Stimulated activated CD4-positive, alpha-beta T cell treated with anti-CD3 and anti-CD28 coated beads, Interleukin-1b, Interleukin-23, amount 100 ng/mL, for 4 hours (primary cell): Measurements from ENCODE around the gene DGCR2.
"Not testable (repeated sequence)": the region's sequence is repeated elsewhere in the genome, so short reads cannot be mapped to it uniquely, and the experiment has no call there.

ENCODE experiments used
- DNase-seq, 2 donors: peaks; one replicate each; pipeline ENCODE4 v3.0.0-alpha.2; 2020; ENCODE audit warnings: low read depth in 2 of 2

DGCR2 gene

GRCh38 chr22:19030889-19031252, 91.3 kb downstream of the DGCR2 start:
- DNase-seq, result not testable (repeated sequence)

- not testable (repeated sequence) for DNase-seq
Observed at GRCh38 chr22:19030226-19030888, 91.9 kb downstream of the DGCR2 start.

- DNase-seq, result not testable (repeated sequence)
Observed at GRCh38 chr22:19029113-19030103, 92.8 kb downstream of the DGCR2 start.

GRCh38 chr22:19028060-19028455, 94.2 kb downstream of the DGCR2 start:
- DNase-seq, result not testable (repeated sequence)

- DNase-seq, result not testable (repeated sequence)
Observed at GRCh38 chr22:19027371-19028059, 94.7 kb downstream of the DGCR2 start.

GRCh38 chr22:19026080-19026479, 96.1 kb downstream of the DGCR2 start:
- not testable (repeated sequence) for DNase-seq

- not testable (repeated sequence) for DNase-seq
Observed at GRCh38 chr22:19024956-19025489, 97.2 kb downstream of the DGCR2 start.

- not testable (repeated sequence) for DNase-seq
Observed at GRCh38 chr22:19023931-19024330, 98.3 kb downstream of the DGCR2 start.

GRCh38 chr22:19022755-19023154, 99.5 kb downstream of the DGCR2 start:
- DNase-seq, result no peak

GRCh38 chr22:19019679-19020032, 102.6 kb downstream of the DGCR2 start:
- no peak for DNase-seq

GRCh38 chr22:19019029-19019678, 103.1 kb downstream of the DGCR2 start:
- no peak for DNase-seq

- no peak for DNase-seq
Observed at GRCh38 chr22:19018256-19018655, 104.0 kb downstream of the DGCR2 start.

- no peak for DNase-seq
Observed at GRCh38 chr22:19016081-19016766, 106.0 kb downstream of the DGCR2 start.

- DNase-seq, result no peak
Observed at GRCh38 chr22:19014886-19015285, 107.3 kb downstream of the DGCR2 start.

GRCh38 chr22:19013881-19014598, 108.2 kb downstream of the DGCR2 start:
- DNase-seq, result not testable (repeated sequence)

GRCh38 chr22:19013411-19013810, 108.8 kb downstream of the DGCR2 start:
- DNase-seq, result not testable (repeated sequence)

GRCh38 chr22:19012308-19012986, 109.8 kb downstream of the DGCR2 start:
- no peak for DNase-seq

- DNase-seq, result not testable (repeated sequence)
Observed at GRCh38 chr22:19011611-19012010, 110.6 kb downstream of the DGCR2 start.

GRCh38 chr22:19011075-19011474, 111.1 kb downstream of the DGCR2 start:
- no peak for DNase-seq

GRCh38 chr22:19005905-19006304, 116.3 kb downstream of the DGCR2 start:
- DNase-seq, result no peak
